Gastrocnemius medialis (tissue), 4 donors: ENCODE data around the gene ARMC3.

Experiments
- POLR2A ChIP-seq, 2 donors: fragments of 450-650 bp; IDR thresholded peaks; one replicate each; pipeline ENCODE4 v1.6.1; 2017; ENCODE audit warnings: antibody characterized with exemption in 2 of 2, mild to moderate bottlenecking in 2 of 2, moderate library complexity in 2 of 2
- TF ChIP-seq, protein P1 (sequence below), 5 experiments: fragments of 450-650 bp in 3 of 5; fragments of 200-600 bp in 2 of 5; sonication (generic) in 2 of 5; IDR thresholded peaks in 4 of 5; conservative IDR thresholded peaks in 1 of 5; 1 replicate in 4 of 5; 2 replicates in 1 of 5; pipeline ENCODE4 v1.5.1; 2016 to 2019; ENCODE audit warnings: antibody characterized with exemption in 5 of 5, mild to moderate bottlenecking in 3 of 5, moderate library complexity in 3 of 5

DNA sequence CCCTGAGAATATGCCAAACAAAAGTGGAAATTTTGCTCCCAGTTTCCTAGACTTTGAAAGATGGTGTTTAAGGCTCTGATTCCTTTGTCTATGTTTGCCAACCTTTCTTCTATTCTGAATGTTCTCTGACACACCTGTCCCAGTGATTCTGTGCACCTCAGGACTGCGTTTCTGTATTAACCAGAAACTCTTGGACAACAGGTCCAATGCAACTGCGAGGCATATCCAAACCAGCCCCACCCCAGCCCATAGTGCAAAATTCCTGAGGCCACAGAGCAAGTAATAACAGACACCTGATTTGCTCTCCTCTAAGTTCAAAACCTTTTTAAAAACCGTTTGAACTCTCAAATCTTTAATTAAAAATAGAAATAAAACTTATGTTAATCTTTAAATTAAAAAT, 130.5 kb downstream of the ARMC3 start:
- no peak for TF ChIP-seq POLR2A (IDR thresholded peaks at IDR 0.05)
- TF ChIP-seq, protein P1, sequence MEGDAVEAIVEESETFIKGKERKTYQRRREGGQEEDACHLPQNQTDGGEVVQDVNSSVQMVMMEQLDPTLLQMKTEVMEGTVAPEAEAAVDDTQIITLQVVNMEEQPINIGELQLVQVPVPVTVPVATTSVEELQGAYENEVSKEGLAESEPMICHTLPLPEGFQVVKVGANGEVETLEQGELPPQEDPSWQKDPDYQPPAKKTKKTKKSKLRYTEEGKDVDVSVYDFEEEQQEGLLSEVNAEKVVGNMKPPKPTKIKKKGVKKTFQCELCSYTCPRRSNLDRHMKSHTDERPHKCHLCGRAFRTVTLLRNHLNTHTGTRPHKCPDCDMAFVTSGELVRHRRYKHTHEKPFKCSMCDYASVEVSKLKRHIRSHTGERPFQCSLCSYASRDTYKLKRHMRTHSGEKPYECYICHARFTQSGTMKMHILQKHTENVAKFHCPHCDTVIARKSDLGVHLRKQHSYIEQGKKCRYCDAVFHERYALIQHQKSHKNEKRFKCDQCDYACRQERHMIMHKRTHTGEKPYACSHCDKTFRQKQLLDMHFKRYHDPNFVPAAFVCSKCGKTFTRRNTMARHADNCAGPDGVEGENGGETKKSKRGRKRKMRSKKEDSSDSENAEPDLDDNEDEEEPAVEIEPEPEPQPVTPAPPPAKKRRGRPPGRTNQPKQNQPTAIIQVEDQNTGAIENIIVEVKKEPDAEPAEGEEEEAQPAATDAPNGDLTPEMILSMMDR (IDR thresholded peaks at IDR 0.05 in 4 of 5, conservative IDR thresholded peaks at IDR 0.05 in 1 of 5): no peak
